CD14-positive monocyte (primary cell): ENCODE data around the gene SCAMP3. TPM values are rescaled to one million over a fixed set of nuclear protein-coding genes. Genes with fewer than 3 reads are reported as not detected.

Source experiments
- DNase-seq, 3 donors: peaks; one replicate each; pipeline ENCODE4 v3.0.0-alpha.2; 2011 to 2022
- H2AFZ ChIP-seq: 2 replicates; pipeline ENCODE4 v1.6.0; 2012; ENCODE audit warnings: mild to moderate bottlenecking, low read depth, low read length, inconsistent platforms; ENCODE audit not compliant: insufficient read depth, poor library complexity, severe bottlenecking
- H3K27ac ChIP-seq, 2 donors: 1 replicate in 1 of 2; 2 replicates in 1 of 2; pipeline ENCODE4 v1.5.1; 2012 to 2013; ENCODE audit warnings: low read length in 2 of 2, control low read depth in 1 of 2, inconsistent platforms in 1 of 2, low read depth in 1 of 2, mild to moderate bottlenecking in 1 of 2
- H3K27me3 ChIP-seq, 2 donors: one replicate each; pipeline versions ENCODE4 v1.6.0 to v1.6.1; 2011 to 2013; ENCODE audit warnings: low read length in 2 of 2; ENCODE audit not compliant: control insufficient read depth in 2 of 2, insufficient read depth in 2 of 2
- H3K36me3 ChIP-seq, 2 donors: replicated peaks in 1 of 2; 1 replicate in 1 of 2; 2 replicates in 1 of 2; pipeline versions ENCODE4 v1.5.1 to v1.6.1; 2012 to 2013; ENCODE audit warnings: low read length in 2 of 2, control low read depth in 1 of 2, inconsistent platforms in 1 of 2, mild to moderate bottlenecking in 1 of 2; ENCODE audit not compliant: insufficient read depth in 2 of 2, control insufficient read depth in 1 of 2
- H3K4me1 ChIP-seq, 2 donors: 1 replicate in 1 of 2; 2 replicates in 1 of 2; pipeline versions ENCODE4 v1.5.1 to v1.6.1; 2012 to 2013; ENCODE audit warnings: low read length in 2 of 2, control low read depth in 1 of 2, inconsistent platforms in 1 of 2, mild to moderate bottlenecking in 1 of 2, moderate library complexity in 1 of 2; ENCODE audit not compliant: insufficient read depth in 2 of 2, control insufficient read depth in 1 of 2
- H3K4me2 ChIP-seq: replicated peaks from 2 replicates; pipeline ENCODE3; 2012; ENCODE audit warnings: low read length, moderate library complexity, mild to moderate bottlenecking; ENCODE audit not compliant: poor library complexity, severe bottlenecking; ENCODE audit errors: extremely low read depth
- H3K4me3 ChIP-seq, 3 experiments: fragments of 200-600 bp in 1 of 3; sonication (generic) in 1 of 3; replicated peaks in 1 of 3; 1 replicate in 2 of 3; 2 replicates in 1 of 3; pipeline ENCODE4 v1.5.1; 2011 to 2013; ENCODE audit warnings: low read length in 3 of 3, mild to moderate bottlenecking in 3 of 3, control low read depth in 2 of 3, low read depth in 2 of 3, inconsistent platforms in 1 of 3, moderate library complexity in 1 of 3
- H3K79me2 ChIP-seq: 2 replicates; pipeline ENCODE4 v1.6.0; 2012; ENCODE audit warnings: mild to moderate bottlenecking, control low read depth, inconsistent platforms, low read length, moderate library complexity; ENCODE audit not compliant: insufficient read depth
- H3K9ac ChIP-seq: 2 replicates; pipeline ENCODE4 v1.6.0; 2017; ENCODE audit warnings: low read length, mild to moderate bottlenecking; ENCODE audit not compliant: insufficient read depth, poor library complexity, severe bottlenecking
- H3K9me3 ChIP-seq, 2 donors: replicated peaks in 1 of 2; 1 replicate in 1 of 2; 2 replicates in 1 of 2; pipeline versions ENCODE4 v1.5.1 to v1.6.1; 2012 to 2013; ENCODE audit warnings: low read length in 2 of 2, control low read depth in 1 of 2; ENCODE audit not compliant: control insufficient read depth in 1 of 2, insufficient read depth in 1 of 2
- H4K20me1 ChIP-seq: 2 replicates; pipeline ENCODE4 v1.6.0; 2012; ENCODE audit warnings: mild to moderate bottlenecking, low read length, control low read depth, moderate library complexity; ENCODE audit not compliant: insufficient read depth
- H3K27ac Mint-ChIP-seq, 7 donors: one replicate each; pipeline ENCODE4 v1.8.0; 2020; ENCODE audit warnings: mild to moderate bottlenecking in 7 of 7, mixed read lengths in 7 of 7, moderate library complexity in 6 of 7, inconsistent platforms in 2 of 7
- H3K27me3 Mint-ChIP-seq, 3 donors: one replicate each; pipeline ENCODE4 v1.8.0; 2021 to 2022; ENCODE audit warnings: low read depth in 3 of 3, mild to moderate bottlenecking in 3 of 3, mixed read lengths in 3 of 3, moderate library complexity in 3 of 3, inconsistent platforms in 1 of 3
- H3K36me3 Mint-ChIP-seq, 2 donors: one replicate each; pipeline ENCODE4 v1.8.0; 2020; ENCODE audit warnings: mixed read lengths in 2 of 2, inconsistent platforms in 1 of 2, mild to moderate bottlenecking in 1 of 2
- H3K4me1 Mint-ChIP-seq: one replicate; pipeline ENCODE4 v1.8.0; 2020; ENCODE audit warnings: mild to moderate bottlenecking, mixed read lengths
- H3K4me3 Mint-ChIP-seq, 2 donors: one replicate each; pipeline ENCODE4 v1.8.0; 2020; ENCODE audit warnings: mild to moderate bottlenecking in 2 of 2, mixed read lengths in 2 of 2, moderate library complexity in 1 of 2
- H3K9me3 Mint-ChIP-seq, 7 donors: one replicate each; pipeline ENCODE4 v1.8.0; 2020 to 2022; ENCODE audit warnings: mixed read lengths in 7 of 7, mild to moderate bottlenecking in 6 of 7, moderate library complexity in 6 of 7, inconsistent platforms in 2 of 7
- CTCF ChIP-seq: fragments of 200-600 bp; IDR thresholded peaks from one replicate; pipeline ENCODE4 v1.8.0; 2022; ENCODE audit warnings: antibody characterized with exemption, mild to moderate bottlenecking
- WGBS: methylation state at CpG from one replicate; pipeline ENCODE4 v1.1.5; 2013; ENCODE audit warnings: missing lambda C conversion rate; ENCODE audit not compliant: insufficient coverage; 5-methylcytosine and 5-hydroxymethylcytosine counted together
- intact Hi-C, 2 donors: fragments of 100-400 bp; cut with micrococcal nuclease; formaldehyde crosslinking; loops; one replicate each; pipeline versions ENCODE4 v1.15.0 to v1.15.1; 2023
- polyA plus RNA-seq, 3 donors: library from polyadenylated mRNA; depleted of rRNA in 1 of 3; unstranded in 2 of 3; stranded (reverse) in 1 of 3; fragments of 300-500 nt in 2 of 3; fragments of >200 nt in 1 of 3; fragmentation: Illumina TruSeq in 2 of 3; gene quantifications; 1 replicate in 2 of 3; 2 replicates in 1 of 3; pipeline ENCODE4 v1.2.3, GENCODE V29; 2012 to 2021

Gene SCAMP3
- polyA plus RNA-seq, 3 donors: 54.9 to 69.8 (median 64.9) TPM

GRCh38 chr1:155287987-155288543, 25.9 kb upstream of the SCAMP3 start:
- H3K4me1 ChIP-seq: no peaks in the 10 kb centered on the region
- H3K27ac ChIP-seq: no peak overlapping the region
- no peak for DNase-seq
- Mint-ChIP-seq H3K9me3 (no peaks in the 10 kb centered on the region), H3K36me3 (no peaks in the 10 kb centered on the region), H3K4me1 (no peaks in the 10 kb centered on the region), H3K27me3 (peaks cover 7 to 18% (median 15%) of the 10 kb centered on the region in 3 donors), H3K27ac (no peak overlapping the region), H3K4me3 (peak overlapping the region in 1 of 2 donors; percentile 41)
- H3K79me2 ChIP-seq: no peaks in the 10 kb centered on the region
- no peak overlapping the region for H3K9ac ChIP-seq
- intact Hi-C loops: no loop called here
- H3K9me3 ChIP-seq: no peaks in the 10 kb centered on the region
- no peaks in the 10 kb centered on the region for H4K20me1 ChIP-seq
- no peak for TF ChIP-seq CTCF
- WGBS: 95% methylated on average over 18 of the region's 21 CpGs
- no peak overlapping the region for H2AFZ ChIP-seq
- no peaks in the 10 kb centered on the region for H3K36me3 ChIP-seq
- no peak overlapping the region for H3K4me2 ChIP-seq
- H3K4me3 ChIP-seq: no peak overlapping the region
- peaks cover 0 to 5% of the 10 kb centered on the region in 2 donors for H3K27me3 ChIP-seq

GRCh38 chr1:155286544-155286943, 24.4 kb upstream of the SCAMP3 start:
- Mint-ChIP-seq H3K4me1 (peaks cover 2% of the 10 kb centered on the region), H3K4me3 (no peak overlapping the region), H3K27ac (peak overlapping the region in 1 of 7 donors; percentile 46), H3K27me3 (peaks cover 2 to 9% (median 6%) of the 10 kb centered on the region in 3 donors), H3K36me3 (no peaks in the 10 kb centered on the region), H3K9me3 (no peaks in the 10 kb centered on the region)
- no peak for DNase-seq
- no peaks in the 10 kb centered on the region for H3K36me3 ChIP-seq
- no peak for TF ChIP-seq CTCF
- intact Hi-C loops: no loop called here
- H3K9ac ChIP-seq: no peak overlapping the region
- no peak overlapping the region for H3K27ac ChIP-seq
- no peak overlapping the region for H2AFZ ChIP-seq
- H3K27me3 ChIP-seq: no peaks in the 10 kb centered on the region
- no peaks in the 10 kb centered on the region for H3K9me3 ChIP-seq
- H3K79me2 ChIP-seq: no peaks in the 10 kb centered on the region
- no peaks in the 10 kb centered on the region for H4K20me1 ChIP-seq
- no peaks in the 10 kb centered on the region for H3K4me1 ChIP-seq
- no peak overlapping the region for H3K4me3 ChIP-seq
- H3K4me2 ChIP-seq: no peak overlapping the region
- 94% methylated on average over 2 of the region's 2 CpGs for WGBS
